Stimulated activated CD8-positive, alpha-beta memory T cell treated with anti-CD3 and anti-CD28 coated beads, Interleukin-12 subunit alpha, Interleukin-12 subunit beta, amount 100 ng/mL, for 24 hours (primary cell): ENCODE results near the gene PALD1.
"Not testable (repeated sequence)": the region's sequence is repeated elsewhere in the genome, so short reads cannot be mapped to it uniquely, and the experiment has no call there.

ENCODE experiments used
- DNase-seq: peaks from one replicate; pipeline ENCODE4 v3.0.0-alpha.2; 2020; ENCODE audit errors: extremely low read depth

The PALD1 gene

GRCh38 chr10:70481831-70482530, 3.4 kb downstream of the PALD1 start:
- DNase-seq = no peak

GRCh38 chr10:70482982-70483760, 4.6 kb downstream of the PALD1 start:
- no peak for DNase-seq

GRCh38 chr10:70483872-70484271, 5.3 kb downstream of the PALD1 start:
- not testable (repeated sequence) for DNase-seq

GRCh38 chr10:70487824-70488223, 9.3 kb downstream of the PALD1 start:
- no peak for DNase-seq

GRCh38 chr10:70490142-70490541, 11.6 kb downstream of the PALD1 start:
- DNase-seq = no peak

GRCh38 chr10:70491614-70492013, 13.0 kb downstream of the PALD1 start:
- no peak for DNase-seq

GRCh38 chr10:70492786-70493659, 14.5 kb downstream of the PALD1 start:
- no peak for DNase-seq

GRCh38 chr10:70493660-70494234, 15.2 kb downstream of the PALD1 start:
- no peak for DNase-seq

- no peak for DNase-seq
Observed at GRCh38 chr10:70494536-70494935, 16.0 kb downstream of the PALD1 start.

- DNase-seq = no peak
Observed at GRCh38 chr10:70494966-70495365, 16.4 kb downstream of the PALD1 start.

GRCh38 chr10:70495691-70496261, 17.2 kb downstream of the PALD1 start:
- no peak for DNase-seq

- DNase-seq = no peak
Observed at GRCh38 chr10:70496341-70497119, 18.0 kb downstream of the PALD1 start.

GRCh38 chr10:70497120-70497545, 18.6 kb downstream of the PALD1 start:
- DNase-seq = no peak

- no peak for DNase-seq
Observed at GRCh38 chr10:70498970-70499835, 20.6 kb downstream of the PALD1 start.

- DNase-seq = no peak
Observed at GRCh38 chr10:70499836-70500167, 21.2 kb downstream of the PALD1 start.

- DNase-seq = no peak
Observed at GRCh38 chr10:70500368-70500767, 21.8 kb downstream of the PALD1 start.

GRCh38 chr10:70500812-70501301, 22.3 kb downstream of the PALD1 start:
- no peak for DNase-seq

GRCh38 chr10:70502406-70502805, 23.8 kb downstream of the PALD1 start:
- no peak for DNase-seq

GRCh38 chr10:70503776-70504175, 25.2 kb downstream of the PALD1 start:
- DNase-seq = no peak
